ENCODE measurements around the gene RAPGEF3.

- TF ChIP-seq CTCF (IDR thresholded peaks at IDR 0.05; ENCODE audit: borderline replicate concordance, extremely low read depth, low read length, poor library complexity, severe bottlenecking): no peak
- TF ChIP-seq EZH2 (IDR thresholded peaks at IDR 0.05; ENCODE audit: borderline replicate concordance, low read depth, low read length, severe bottlenecking): no peak
Observed at GRCh38 chr12:47754881-47755280, 3.8 kb downstream of the RAPGEF3 start.
